Right lobe of liver (tissue), 6 donors: ENCODE measurements around the gene CMTM6. TPM values are rescaled to one million over a fixed set of nuclear protein-coding genes. Genes with fewer than 3 reads are reported as not detected.
"Not testable (repeated sequence)": the region's sequence is repeated elsewhere in the genome, so short reads cannot be mapped to it uniquely, and the experiment has no call there.

ENCODE experiments used
- ATAC-seq, 4 donors: fragments of 200-7000 bp; cut with Tn5 transposase; one replicate each; pipeline ENCODE4 v1.9.1; 2020; ENCODE audit warnings: mild to moderate bottlenecking in 4 of 4, moderate library complexity in 4 of 4
- DNase-seq, 3 donors: peaks; one replicate each; pipeline ENCODE4 v3.0.0-alpha.2; 2020
- H3K27ac ChIP-seq, 3 donors: fragments of 200-600 bp; one replicate each; pipeline ENCODE4 v1.8.0; 2022
- H3K27me3 ChIP-seq, 2 donors: fragments of 200-600 bp; one replicate each; pipeline ENCODE4 v1.8.0; 2022
- H3K36me3 ChIP-seq, 4 donors: fragments of 200-600 bp; sonication (generic) in 1 of 4; one replicate each; pipeline versions ENCODE4 v1.5.1 to v1.8.0; 2017 to 2022; ENCODE audit warnings: control low read depth in 1 of 4
- H3K4me1 ChIP-seq, 4 donors: fragments of 200-600 bp; sonication (generic) in 1 of 4; one replicate each; pipeline versions ENCODE4 v1.5.1 to v1.8.0; 2017 to 2022; ENCODE audit warnings: control low read depth in 1 of 4
- H3K4me3 ChIP-seq, 3 donors: fragments of 200-600 bp; one replicate each; pipeline ENCODE4 v1.8.0; 2022
- H3K9me3 ChIP-seq, 4 donors: fragments of 200-600 bp; sonication (generic) in 1 of 4; one replicate each; pipeline versions ENCODE4 v1.5.1 to v1.8.0; 2017 to 2022; ENCODE audit warnings: control low read depth in 1 of 4
- POLR2A ChIP-seq: fragments of 450-650 bp; IDR thresholded peaks from one replicate; pipeline ENCODE4 v1.6.1; 2017; ENCODE audit warnings: antibody characterized with exemption, mild to moderate bottlenecking
- WGBS: methylation state at CpG from one replicate; pipeline ENCODE4 v1.1.6; 2018; ENCODE audit warnings: low coverage, low lambda C conversion rate; ENCODE audit not compliant: insufficient coverage; ENCODE audit errors: missing lambda C conversion rate; 5-methylcytosine and 5-hydroxymethylcytosine counted together
- intact Hi-C, 2 donors: fragments of 100-400 bp; cut with DNase I; formaldehyde crosslinking; loops; one replicate each; pipeline versions ENCODE4 v1.11.2 to v1.14.1; 2022
- total RNA-seq, 6 experiments: library from RNA; depleted of rRNA in 2 of 6; stranded (reverse); fragments of >200 nt in 2 of 6; fragmentation: NEBNext Ultra II Directional in 3 of 6; extraction: Animal tissue kit (Norgen Biotek cat#: 25700) in 3 of 6; gene quantifications; one replicate each; pipeline versions ENCODE4 v1.1.0 to v1.2.4, GENCODE V29; 2016 to 2023
- TF ChIP-seq, protein P1 (sequence below), 4 donors: fragments of 200-600 bp in 3 of 4; fragments of 450-650 bp in 1 of 4; IDR thresholded peaks; one replicate each; pipeline versions ENCODE4 v1.5.1 to v1.8.0; 2016 to 2022; ENCODE audit warnings: antibody characterized with exemption in 4 of 4, mild to moderate bottlenecking in 2 of 4
- donor health status: DM: no; HTN: yes; CAD: no.
- donor health status: DM: no; HTN: no; CAD: no.
- donor health status: DM: no; HTN: no; CAD: no.
- donor health status: DM: no; HTN: yes; CAD: no.
- donor health status: DM: no; HTN: yes; CAD: no.

Gene CMTM6
- total RNA-seq, 6 experiments from 2014 or later = 45.2 to 69.1 (median 57.2) TPM

- no peaks in the 10 kb centered on the region for H3K9me3 ChIP-seq
- no peak for TF ChIP-seq POLR2A
- TF ChIP-seq, protein P1, sequence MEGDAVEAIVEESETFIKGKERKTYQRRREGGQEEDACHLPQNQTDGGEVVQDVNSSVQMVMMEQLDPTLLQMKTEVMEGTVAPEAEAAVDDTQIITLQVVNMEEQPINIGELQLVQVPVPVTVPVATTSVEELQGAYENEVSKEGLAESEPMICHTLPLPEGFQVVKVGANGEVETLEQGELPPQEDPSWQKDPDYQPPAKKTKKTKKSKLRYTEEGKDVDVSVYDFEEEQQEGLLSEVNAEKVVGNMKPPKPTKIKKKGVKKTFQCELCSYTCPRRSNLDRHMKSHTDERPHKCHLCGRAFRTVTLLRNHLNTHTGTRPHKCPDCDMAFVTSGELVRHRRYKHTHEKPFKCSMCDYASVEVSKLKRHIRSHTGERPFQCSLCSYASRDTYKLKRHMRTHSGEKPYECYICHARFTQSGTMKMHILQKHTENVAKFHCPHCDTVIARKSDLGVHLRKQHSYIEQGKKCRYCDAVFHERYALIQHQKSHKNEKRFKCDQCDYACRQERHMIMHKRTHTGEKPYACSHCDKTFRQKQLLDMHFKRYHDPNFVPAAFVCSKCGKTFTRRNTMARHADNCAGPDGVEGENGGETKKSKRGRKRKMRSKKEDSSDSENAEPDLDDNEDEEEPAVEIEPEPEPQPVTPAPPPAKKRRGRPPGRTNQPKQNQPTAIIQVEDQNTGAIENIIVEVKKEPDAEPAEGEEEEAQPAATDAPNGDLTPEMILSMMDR (IDR thresholded peaks at IDR 0.05) = no peak
- intact Hi-C loops = no loop called here
- H3K27me3 ChIP-seq = no peaks in the 10 kb centered on the region
- peaks cover 0 to 13% (median 9%) of the 10 kb centered on the region in 4 donors for H3K36me3 ChIP-seq
- ATAC-seq = no peak
- H3K4me3 ChIP-seq = no peak overlapping the region
- H3K4me1 ChIP-seq = no peaks in the 10 kb centered on the region
- no peak for DNase-seq
- H3K27ac ChIP-seq = no peak overlapping the region
- WGBS = 100% methylated on average over 1 of the region's 1 CpG
Measured at GRCh38 chr3:32532434-32532833, 29.8 kb upstream of the CMTM6 start.

- TF ChIP-seq, protein P1 (IDR thresholded peaks at IDR 0.05) = no peak
- no peak for TF ChIP-seq POLR2A
- intact Hi-C loops = no loop called here
- H3K4me1 ChIP-seq = no peaks in the 10 kb centered on the region
- DNase-seq (no peak), ATAC-seq (no peak)
- no peak overlapping the region for H3K4me3 ChIP-seq
- no peaks in the 10 kb centered on the region for H3K9me3 ChIP-seq
- H3K27ac ChIP-seq = no peak overlapping the region
- H3K27me3 ChIP-seq = no peaks in the 10 kb centered on the region
- H3K36me3 ChIP-seq = peaks cover 0 to 23% (median 18%) of the 10 kb centered on the region in 4 donors
Measured at GRCh38 chr3:32531010-32531647, 28.5 kb upstream of the CMTM6 start.

- Histone ChIP-seq H3K27me3 (no peaks in the 10 kb centered on the region), H3K4me1 (no peaks in the 10 kb centered on the region), H3K36me3 (peaks cover 0 to 27% (median 20%) of the 10 kb centered on the region in 4 donors), H3K9me3 (no peaks in the 10 kb centered on the region), H3K27ac (no peak overlapping the region), H3K4me3 (no peak overlapping the region)
- TF ChIP-seq, protein P1 (IDR thresholded peaks at IDR 0.05) = no peak
- TF ChIP-seq POLR2A = no peak
- intact Hi-C loops = no loop called here
- no peak for DNase-seq
- ATAC-seq = no peak
Measured at GRCh38 chr3:32525720-32526119, 23.1 kb upstream of the CMTM6 start.

DNA sequence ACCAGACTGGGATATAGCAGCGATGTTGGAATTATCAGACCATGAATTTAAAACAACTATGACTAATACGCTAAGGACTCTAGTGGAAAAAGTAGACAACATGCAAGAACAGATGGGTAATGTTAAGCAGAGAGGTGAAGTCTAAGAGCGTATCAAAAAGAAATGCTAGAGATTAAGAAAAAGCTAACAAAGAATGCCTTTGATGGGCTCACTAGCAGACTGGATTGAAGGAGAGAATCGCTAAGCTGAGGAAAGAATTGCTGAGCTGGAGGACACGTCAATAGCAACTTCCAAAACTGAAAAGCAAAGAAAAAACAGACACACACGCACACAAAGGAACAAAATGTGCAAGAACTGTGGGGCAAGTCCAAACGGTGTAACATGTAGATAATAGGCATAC lies 20.0 kb upstream of the CMTM6 start:
- no peaks in the 10 kb centered on the region for H3K27me3 ChIP-seq
- TF ChIP-seq POLR2A = no peak
- TF ChIP-seq, protein P1 (IDR thresholded peaks at IDR 0.05) = no peak
- intact Hi-C loops = no loop called here
- DNase-seq (no peak), ATAC-seq (no peak)
- no peaks in the 10 kb centered on the region for H3K9me3 ChIP-seq
- no peaks in the 10 kb centered on the region for H3K4me1 ChIP-seq
- 82% methylated on average over 7 of the region's 7 CpGs for WGBS
- peaks cover 0 to 26% (median 12%) of the 10 kb centered on the region in 4 donors for H3K36me3 ChIP-seq
- H3K27ac ChIP-seq = no peak overlapping the region
- no peak overlapping the region for H3K4me3 ChIP-seq

DNA sequence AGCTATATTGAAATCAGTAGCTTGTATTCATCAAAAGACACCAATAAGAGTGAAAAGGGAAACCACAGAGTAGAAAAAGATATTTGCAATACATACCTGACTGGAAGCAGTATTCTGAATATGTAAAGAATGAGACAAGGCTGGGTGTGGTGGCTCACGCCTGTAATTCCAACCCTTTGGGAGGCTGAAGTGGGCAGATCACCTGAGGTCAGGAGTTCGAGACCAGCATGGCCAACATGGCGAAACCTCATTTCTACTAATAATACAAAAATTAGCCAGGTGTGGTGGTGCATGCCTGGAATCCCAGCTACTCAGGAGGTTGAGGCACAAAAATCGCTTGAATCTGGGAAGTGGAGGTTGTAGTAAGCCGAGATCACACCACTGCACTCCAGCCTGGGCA lies 16.3 kb upstream of the CMTM6 start:
- not testable (repeated sequence) for H3K27ac ChIP-seq, H3K9me3 ChIP-seq, DNase-seq, H3K4me1 ChIP-seq, ATAC-seq, H3K27me3 ChIP-seq, H3K36me3 ChIP-seq, H3K4me3 ChIP-seq
- WGBS = 91% methylated on average over 5 of the region's 5 CpGs
- intact Hi-C loops = loop anchor here in 1 of 2 donors (10.0 kb wide), 1 partner anchor 146 kb away; no protein-coding TSS in a partner anchor

DNA sequence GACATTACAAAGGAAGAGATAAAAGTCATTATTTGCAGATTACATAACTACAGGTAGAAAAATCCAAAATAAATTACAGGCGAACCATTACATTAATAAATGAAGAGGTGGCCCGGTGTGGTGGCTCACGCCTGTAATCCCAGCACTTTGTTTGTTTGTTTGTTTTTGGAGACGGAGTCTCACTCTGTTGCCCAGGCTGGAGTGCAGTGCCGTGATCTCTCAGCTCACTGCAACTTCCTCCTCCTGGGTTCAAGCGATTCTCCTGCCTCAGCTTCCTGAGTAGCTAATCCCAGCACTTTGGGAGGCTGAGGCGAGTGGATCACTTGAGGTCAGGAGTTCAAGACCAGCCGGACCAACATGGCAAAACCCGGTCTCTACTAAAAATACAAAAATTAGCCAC lies 14.1 kb upstream of the CMTM6 start:
- peak in 1 of 4 donors; percentile 11 for ATAC-seq
- H3K27me3 ChIP-seq, H3K4me1 ChIP-seq, H3K27ac ChIP-seq, H3K4me3 ChIP-seq, DNase-seq, H3K9me3 ChIP-seq, H3K36me3 ChIP-seq: not testable (repeated sequence)
- WGBS = 69% methylated on average over 9 of the region's 9 CpGs
- intact Hi-C loops = loop anchor here in 1 of 2 donors (10.0 kb wide), 1 partner anchor 148 kb away; no protein-coding TSS in a partner anchor
